Stimulated activated CD8-positive, alpha-beta memory T cell treated with anti-CD3 and anti-CD28 coated beads, Interleukin-4, amount 100 ng/mL, for 24 hours (primary cell): Measurements from ENCODE around the gene PTPRO.
"Not testable (repeated sequence)": the region's sequence is repeated elsewhere in the genome, so short reads cannot be mapped to it uniquely, and the experiment has no call there.

Experiments
- DNase-seq: peaks from one replicate; pipeline ENCODE4 v3.0.0-alpha.2; 2020; ENCODE audit warnings: low read depth

PTPRO gene

DNA sequence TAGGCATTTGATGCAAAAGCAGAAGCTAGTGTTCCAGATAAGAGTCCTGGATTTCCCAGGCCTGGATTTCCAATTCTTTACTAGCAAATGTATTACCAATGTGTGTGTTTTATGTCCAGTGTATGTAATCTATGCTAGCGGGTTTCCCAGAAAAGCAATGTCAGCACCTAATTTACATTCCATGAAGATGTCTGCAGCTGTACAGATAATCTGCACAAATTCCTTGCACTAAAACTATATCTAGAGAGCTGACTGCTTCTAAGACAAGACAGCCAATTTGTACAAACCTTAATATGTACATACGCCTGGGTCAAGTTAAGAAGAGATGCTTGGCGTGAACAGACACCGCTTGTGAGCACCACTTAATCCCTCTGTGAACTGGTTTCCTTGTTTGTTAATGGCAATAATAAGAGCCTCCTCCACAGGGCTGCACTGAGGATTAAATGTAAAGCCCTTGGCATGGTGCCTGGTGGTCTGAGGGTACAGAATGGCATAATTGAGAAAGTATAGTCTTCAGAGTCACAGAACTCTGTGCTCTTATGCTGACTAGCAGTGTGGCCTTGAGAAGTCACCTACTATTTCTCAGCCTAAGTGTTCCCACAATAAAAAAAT is 281.3 kb downstream of the PTPRO start:
- DNase-seq, result no peak

DNA sequence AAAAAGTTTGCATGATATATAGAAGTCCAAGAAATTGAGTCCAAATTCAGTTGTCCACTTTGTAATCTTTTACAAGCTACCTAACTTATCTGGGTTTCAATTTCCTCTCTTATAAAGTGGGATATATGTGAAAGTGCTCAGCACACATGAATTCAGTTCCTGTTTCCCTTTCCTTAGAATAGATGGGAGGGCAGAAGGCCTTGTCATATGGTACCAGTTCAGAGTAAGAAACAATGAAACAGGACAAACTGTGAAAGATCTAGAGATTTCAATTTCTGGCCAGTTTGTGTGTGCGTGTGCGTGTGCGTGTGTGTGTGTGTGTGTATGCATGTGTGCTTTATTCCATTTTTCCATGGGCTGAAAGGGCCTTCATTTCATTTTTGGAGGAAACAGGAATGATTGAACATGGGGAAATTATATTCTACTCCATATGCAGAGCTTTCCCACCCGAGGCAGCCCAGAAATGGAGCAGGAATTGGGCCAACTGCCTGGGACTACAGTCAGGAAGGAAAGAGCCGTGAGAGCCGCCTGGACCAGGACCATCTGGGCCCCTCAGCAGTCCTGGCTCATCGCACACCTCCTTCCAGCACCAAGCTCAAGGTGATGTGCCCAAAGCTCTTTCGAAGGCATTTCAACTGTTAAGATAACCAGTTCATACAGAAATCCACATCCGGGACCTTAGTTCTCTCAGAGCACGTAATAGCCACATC is 283.7 kb downstream of the PTPRO start:
- DNase-seq, result no peak

DNA sequence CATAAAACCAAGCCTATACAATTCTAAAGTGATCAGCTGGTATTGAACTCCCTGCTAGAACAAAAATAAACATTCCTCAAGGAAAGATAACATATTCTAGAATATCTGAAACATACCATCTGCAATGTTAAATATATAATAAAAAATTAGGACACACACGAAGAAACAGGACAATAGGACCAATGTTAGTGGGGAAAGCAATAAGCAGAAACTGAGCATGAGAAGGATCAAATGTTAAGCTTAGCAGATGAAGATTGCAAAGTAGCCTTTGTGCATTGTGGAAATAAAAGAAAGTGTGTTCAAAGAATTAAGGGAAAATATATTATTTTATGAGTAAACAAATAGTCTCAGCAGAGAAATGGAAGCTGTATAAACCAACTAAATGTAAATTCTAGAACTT is 286.1 kb downstream of the PTPRO start:
- no peak for DNase-seq

- DNase-seq, result no peak
Observed at GRCh38 chr12:15608941-15609340, 286.6 kb downstream of the PTPRO start.

GRCh38 chr12:15613981-15614380 is 291.7 kb downstream of the PTPRO start:
- DNase-seq, result no peak

DNA sequence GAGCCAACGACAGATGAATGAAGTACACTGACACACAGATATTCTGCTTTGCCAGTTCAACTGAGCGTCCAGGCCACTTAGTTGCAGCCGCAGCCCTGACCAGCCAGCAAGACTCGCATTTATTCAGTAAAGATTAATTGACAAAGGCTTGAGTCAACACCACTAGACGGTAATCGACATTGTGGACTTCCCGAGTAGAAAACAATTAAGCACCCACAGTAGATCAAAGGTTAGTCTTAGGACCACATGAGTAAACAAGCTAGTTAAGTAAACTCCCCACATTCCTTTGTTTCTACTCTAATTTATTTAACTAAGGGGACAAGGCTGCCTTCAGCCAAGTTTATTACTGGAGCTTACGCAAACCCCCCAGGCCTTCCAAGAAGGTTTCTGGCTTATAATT is 294.2 kb downstream of the PTPRO start:
- DNase-seq, result not testable (repeated sequence)

DNA sequence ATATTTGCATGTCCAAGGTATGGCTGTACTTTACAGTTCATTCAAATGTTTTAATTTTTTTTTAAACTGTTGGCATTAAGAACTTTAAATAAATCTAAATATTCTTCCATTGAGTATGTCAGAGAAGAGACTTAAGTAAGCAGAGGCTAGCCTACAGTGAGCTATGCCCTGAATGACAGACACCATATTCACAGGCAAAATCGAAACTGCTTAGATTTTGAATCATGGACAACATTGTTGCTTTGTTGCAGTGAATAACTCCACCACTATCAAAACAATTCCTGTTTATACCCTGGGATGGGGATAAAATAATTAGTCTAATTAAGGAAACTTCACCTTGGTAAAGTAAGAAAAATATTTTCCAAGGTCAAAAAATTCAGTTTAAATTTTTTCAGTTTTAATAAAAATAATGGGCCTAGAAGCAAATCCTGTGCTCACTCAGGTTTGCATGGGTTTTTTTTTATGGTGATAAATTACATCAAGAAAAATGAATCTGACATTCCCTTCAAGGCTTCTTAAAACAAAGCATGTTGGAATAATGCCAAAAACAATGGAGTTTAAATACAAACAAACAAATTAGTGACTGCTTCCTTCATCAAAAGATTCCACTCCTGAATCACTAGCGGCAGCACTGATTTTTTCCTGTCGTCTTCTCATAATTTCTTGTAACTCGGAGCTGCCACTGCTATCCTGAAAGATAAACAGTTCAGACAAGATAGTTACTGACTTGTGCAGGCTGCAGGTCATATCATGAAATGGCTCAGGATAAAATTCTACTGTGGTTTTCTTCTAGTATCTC is 298.6 kb downstream of the PTPRO start:
- DNase-seq, result no peak

GRCh38 chr12:15625075-15625474 is 302.8 kb downstream of the PTPRO start:
- DNase-seq, result no peak

DNA sequence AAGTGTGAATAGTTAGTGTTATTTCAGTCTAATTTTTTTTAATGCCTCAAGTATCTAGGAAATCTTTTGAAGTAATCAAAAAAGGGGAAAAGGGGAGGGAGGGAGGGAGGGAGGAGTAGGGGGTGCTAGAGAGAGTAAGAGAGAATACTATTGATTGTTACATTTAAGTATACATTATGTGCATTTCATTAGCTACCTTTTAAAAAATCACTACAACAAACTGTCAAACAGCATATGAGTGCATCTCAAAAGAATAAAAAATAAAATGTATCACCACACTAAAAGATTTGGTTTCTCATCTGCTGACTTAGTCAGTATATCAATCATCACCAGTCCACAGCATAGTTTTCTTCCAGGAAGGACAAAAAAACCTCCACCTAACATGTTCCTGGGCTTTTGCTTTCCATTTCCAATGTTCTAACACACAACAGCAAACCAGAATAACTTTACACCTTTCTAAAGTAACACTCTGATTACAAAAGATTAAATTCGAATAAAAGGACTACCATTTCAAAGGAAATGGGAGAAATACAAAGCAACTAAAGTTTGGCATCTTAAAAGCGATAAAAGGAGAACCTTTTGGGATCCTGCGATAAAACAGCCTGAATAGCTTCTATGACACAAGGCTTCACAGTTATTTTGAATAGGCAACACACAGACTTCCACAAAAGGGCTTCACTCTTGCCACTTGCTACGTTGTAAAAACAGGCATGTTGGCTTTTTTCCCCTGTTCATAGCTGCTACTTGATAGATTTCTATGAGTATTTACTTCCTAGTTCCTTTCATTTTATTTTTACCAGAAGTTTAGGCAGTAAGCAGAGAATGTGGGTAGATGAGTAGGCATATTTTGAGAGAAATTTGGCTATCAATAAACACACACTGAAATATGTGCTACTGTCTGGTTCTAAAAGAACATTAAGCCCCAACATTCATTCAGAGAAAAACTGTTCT is 306.0 kb downstream of the PTPRO start:
- DNase-seq, result no peak

GRCh38 chr12:15629108-15629507 is 306.8 kb downstream of the PTPRO start:
- no peak for DNase-seq

- no peak for DNase-seq
Observed at GRCh38 chr12:15629761-15630160, 307.5 kb downstream of the PTPRO start.

GRCh38 chr12:15631007-15631715 is 308.9 kb downstream of the PTPRO start:
- no peak for DNase-seq

GRCh38 chr12:15632708-15633107 is 310.4 kb downstream of the PTPRO start:
- DNase-seq, result no peak

DNA sequence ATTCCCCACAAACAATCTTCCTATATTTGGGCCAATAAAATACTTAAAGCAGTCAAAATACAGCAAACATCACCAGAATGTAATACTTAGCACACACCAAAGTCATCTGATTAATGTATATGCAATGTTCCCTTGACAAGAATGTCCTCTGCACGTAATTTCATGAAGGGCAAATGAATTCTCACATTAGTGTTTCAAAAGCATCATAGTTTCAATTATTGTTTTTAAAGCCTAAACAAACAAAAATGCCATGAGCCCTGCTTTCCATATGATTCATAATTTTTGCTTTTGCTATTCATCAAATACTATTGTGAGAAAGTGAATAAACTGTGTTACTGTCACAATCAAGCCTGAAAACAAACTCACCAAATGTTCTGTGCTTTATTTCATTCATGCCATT is 310.9 kb downstream of the PTPRO start:
- DNase-seq, result no peak

- DNase-seq, result no peak
Observed at GRCh38 chr12:15634010-15634683, 311.8 kb downstream of the PTPRO start.

DNA sequence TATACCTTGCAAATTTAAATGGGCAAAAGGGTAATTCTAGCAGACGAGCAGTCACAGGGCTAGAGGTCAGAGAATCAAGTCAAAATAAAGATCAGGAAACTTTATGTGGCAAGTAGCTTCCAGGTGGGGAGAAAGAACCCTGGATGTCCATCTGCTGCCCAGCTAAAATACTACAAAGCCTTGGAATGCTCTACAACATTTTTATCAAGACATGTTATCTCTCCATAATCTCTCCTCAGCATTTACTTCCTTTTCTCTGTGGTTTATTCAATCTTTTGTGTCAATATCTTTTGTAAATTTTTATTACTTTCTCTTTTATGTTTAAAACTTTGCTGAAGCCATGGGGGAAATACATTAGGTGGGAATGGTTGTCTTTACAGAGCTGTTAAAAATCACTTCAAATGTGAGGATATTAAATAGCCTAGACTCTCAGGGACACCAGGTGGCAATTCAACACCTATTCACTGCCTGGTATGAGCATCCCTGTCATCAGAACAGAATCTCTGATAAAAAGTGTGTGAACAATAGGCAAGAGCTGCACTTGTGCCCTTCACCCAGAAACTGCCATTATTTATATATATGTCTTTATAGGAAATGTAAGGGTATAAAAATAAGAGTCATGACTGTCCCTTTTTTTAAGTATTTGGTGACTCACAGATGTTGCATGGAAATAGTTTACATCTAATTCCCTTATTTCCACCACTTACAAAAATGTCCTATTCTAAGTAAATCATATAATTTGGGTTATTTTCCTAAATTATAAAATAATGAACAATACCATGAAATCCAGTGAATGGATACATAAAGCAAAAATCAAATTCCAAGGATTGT is 314.0 kb downstream of the PTPRO start:
- DNase-seq, result no peak

GRCh38 chr12:15638231-15638630 is 315.9 kb downstream of the PTPRO start:
- no peak for DNase-seq

GRCh38 chr12:15644700-15645099 is 322.4 kb downstream of the PTPRO start:
- no peak for DNase-seq

DNA sequence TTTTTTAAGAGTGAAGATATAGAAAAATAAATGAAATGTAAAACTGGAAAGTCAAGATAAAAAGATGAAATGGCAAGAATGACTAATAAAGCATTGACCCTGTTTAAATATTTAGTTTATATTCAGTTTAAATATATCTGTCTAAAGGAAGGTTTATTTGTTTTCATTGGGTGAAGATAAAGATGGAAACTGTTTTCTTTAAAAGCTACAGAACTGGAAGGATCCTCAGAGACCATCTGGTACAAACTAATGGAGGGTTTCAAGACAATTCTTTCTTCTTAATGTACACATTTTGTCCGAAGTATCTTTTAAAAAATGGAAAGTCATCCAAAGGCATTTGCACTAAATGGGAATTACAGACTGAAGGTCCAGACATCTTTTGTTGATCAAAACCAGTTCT is 324.3 kb downstream of the PTPRO start:
- DNase-seq, result no peak
